HEK293 (cell line): ENCODE results near the gene DOK7.

ENCODE experiments used
- CTCF ChIA-PET: fragments of 350-600 bp; formaldehyde crosslinking; extraction: SDS; loops from one replicate; lab custom pipeline; 2021; ENCODE audit warnings: antibody characterized with exemption; lab: Yijun Ruan, JAX
- POLR2A ChIA-PET: fragments of 300-600 bp; formaldehyde crosslinking; extraction: SDS; loops from one replicate; lab custom pipeline; 2020; ENCODE audit warnings: antibody characterized with exemption, inconsistent platforms; lab: Yijun Ruan, JAX
- H3K27ac ChIP-seq: fragments of 200-500 bp; sonication (Bioruptor generic); 2 replicates; pipeline ENCODE4 v1.5.1; 2014; ENCODE audit warnings: low read depth, low read length, control low read depth, inconsistent platforms; ENCODE audit errors: extremely low read depth
- H3K36me3 ChIP-seq, 2 experiments: fragments of 200-500 bp in 1 of 2; sonication (Bioruptor generic) in 1 of 2; 1 replicate in 1 of 2; 2 replicates in 1 of 2; pipeline ENCODE4 v1.5.1; 2014 to 2017; ENCODE audit warnings: inconsistent platforms in 2 of 2, low read length in 2 of 2; ENCODE audit not compliant: control insufficient read depth in 2 of 2, insufficient read depth in 1 of 2
- H3K4me1 ChIP-seq: fragments of 200-500 bp; sonication (Bioruptor generic); 2 replicates; pipeline ENCODE4 v1.5.1; 2014; ENCODE audit warnings: mild to moderate bottlenecking, low read length, inconsistent platforms; ENCODE audit not compliant: control insufficient read depth, insufficient read depth
- H3K4me3 ChIP-seq: 2 replicates; pipeline ENCODE4 v1.5.1; 2011; ENCODE audit warnings: low read depth, mild to moderate bottlenecking, control low read depth, low read length, moderate library complexity
- H3K9me3 ChIP-seq: fragments of 200-500 bp; sonication (Bioruptor generic); 2 replicates; pipeline ENCODE4 v1.5.1; 2014; ENCODE audit warnings: low read depth, low read length, inconsistent platforms; ENCODE audit not compliant: control insufficient read depth, insufficient read depth
- GLIS1 ChIP-seq: fragments of 450-650 bp; formaldehyde crosslinking; IDR thresholded peaks from 2 replicates; pipeline ENCODE4 v1.5.1; 2016; ENCODE audit warnings: missing biosample characterization, missing genetic modification characterization
- GLIS2 ChIP-seq: fragments of 450-650 bp; formaldehyde crosslinking; IDR thresholded peaks from 2 replicates; pipeline ENCODE4 v1.5.1; 2016; ENCODE audit warnings: missing biosample characterization, missing genetic modification characterization
- REPIN1 ChIP-seq: fragments of 450-650 bp; formaldehyde crosslinking; IDR thresholded peaks from 2 replicates; pipeline ENCODE4 v1.5.1; 2017; ENCODE audit warnings: missing biosample characterization, missing genetic modification characterization, low read depth
- ZBTB21 ChIP-seq: fragments of 450-650 bp; formaldehyde crosslinking; IDR thresholded peaks from 2 replicates; pipeline ENCODE4 v1.5.1; 2017; ENCODE audit warnings: missing biosample characterization, missing genetic modification characterization
- ZNF112 ChIP-seq: fragments of 450-650 bp; formaldehyde crosslinking; IDR thresholded peaks from 2 replicates; pipeline ENCODE4 v1.5.0; 2017; ENCODE audit warnings: missing biosample characterization, missing genetic modification characterization
- ZNF132 ChIP-seq: fragments of 450-650 bp; formaldehyde crosslinking; IDR thresholded peaks from 2 replicates; pipeline ENCODE4 v1.5.1; 2017; ENCODE audit warnings: missing biosample characterization, missing genetic modification characterization, borderline replicate concordance
- ZNF174 ChIP-seq: fragments of 450-650 bp; formaldehyde crosslinking; IDR thresholded peaks from 2 replicates; pipeline ENCODE4 v1.5.0; 2017; ENCODE audit warnings: missing biosample characterization, mild to moderate bottlenecking, missing genetic modification characterization
- ZNF239 ChIP-seq: fragments of 450-650 bp; formaldehyde crosslinking; IDR thresholded peaks from 2 replicates; pipeline ENCODE4 v1.5.1; 2016; ENCODE audit warnings: missing biosample characterization, missing genetic modification characterization
- ZNF341 ChIP-seq: fragments of 450-650 bp; formaldehyde crosslinking; IDR thresholded peaks from 2 replicates; pipeline ENCODE4; 2016; ENCODE audit warnings: low read depth, missing biosample characterization, missing genetic modification characterization
- ZNF664 ChIP-seq: fragments of 450-650 bp; formaldehyde crosslinking; IDR thresholded peaks from 2 replicates; pipeline ENCODE4 v1.5.1; 2016; ENCODE audit warnings: missing biosample characterization, missing genetic modification characterization
- TF ChIP-seq, protein P1 (sequence below): fragments of 450-650 bp; formaldehyde crosslinking; IDR thresholded peaks from 2 replicates; pipeline ENCODE4 v1.5.1; 2017; ENCODE audit warnings: missing biosample characterization, missing genetic modification characterization
- TF ChIP-seq, protein P2 (sequence below): fragments of 450-650 bp; formaldehyde crosslinking; IDR thresholded peaks from 2 replicates; pipeline ENCODE4 v1.5.1; 2016; ENCODE audit warnings: missing biosample characterization, missing genetic modification characterization
- TF ChIP-seq, protein P3 (sequence below): fragments of 450-650 bp; formaldehyde crosslinking; IDR thresholded peaks from 2 replicates; pipeline ENCODE4 v1.5.1; 2016; ENCODE audit warnings: missing biosample characterization, missing genetic modification characterization

The DOK7 gene

DNA sequence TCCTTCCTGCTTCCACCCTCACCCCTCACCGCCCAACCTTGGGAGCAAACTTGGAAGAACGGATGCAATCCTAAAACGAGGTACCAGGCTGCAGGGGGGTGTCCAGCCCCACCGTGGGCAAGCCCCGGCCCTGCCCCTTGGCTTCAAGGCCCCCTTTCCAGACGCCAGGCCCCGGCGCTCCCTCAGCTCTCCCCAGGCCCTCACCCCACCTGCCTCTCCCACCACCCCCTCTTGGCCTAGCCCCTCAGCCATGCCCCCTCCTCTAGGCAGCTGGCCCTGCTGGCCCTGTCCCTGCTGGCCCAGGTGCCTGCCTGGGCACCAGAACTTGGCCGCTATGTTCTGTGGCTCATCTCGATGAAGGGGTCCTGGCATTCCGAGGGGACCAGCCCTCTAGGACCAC lies 35.3 kb downstream of the DOK7 start:
- Histone ChIP-seq H3K27ac (no peak overlapping the region), H3K4me3 (no peak overlapping the region), H3K36me3 (peaks cover 0 to 12% of the 10 kb centered on the region in 2 experiments; a peak in 1 of 3 replicates), H3K9me3 (no peaks in the 10 kb centered on the region), H3K4me1 (no peaks in the 10 kb centered on the region)
- POLR2A ChIA-PET, result no interaction called here
- CTCF ChIA-PET, result no interaction called here
- TF ChIP-seq, protein P1, sequence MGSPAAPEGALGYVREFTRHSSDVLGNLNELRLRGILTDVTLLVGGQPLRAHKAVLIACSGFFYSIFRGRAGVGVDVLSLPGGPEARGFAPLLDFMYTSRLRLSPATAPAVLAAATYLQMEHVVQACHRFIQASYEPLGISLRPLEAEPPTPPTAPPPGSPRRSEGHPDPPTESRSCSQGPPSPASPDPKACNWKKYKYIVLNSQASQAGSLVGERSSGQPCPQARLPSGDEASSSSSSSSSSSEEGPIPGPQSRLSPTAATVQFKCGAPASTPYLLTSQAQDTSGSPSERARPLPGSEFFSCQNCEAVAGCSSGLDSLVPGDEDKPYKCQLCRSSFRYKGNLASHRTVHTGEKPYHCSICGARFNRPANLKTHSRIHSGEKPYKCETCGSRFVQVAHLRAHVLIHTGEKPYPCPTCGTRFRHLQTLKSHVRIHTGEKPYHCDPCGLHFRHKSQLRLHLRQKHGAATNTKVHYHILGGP, result no peak
- TF ChIP-seq, protein P2, sequence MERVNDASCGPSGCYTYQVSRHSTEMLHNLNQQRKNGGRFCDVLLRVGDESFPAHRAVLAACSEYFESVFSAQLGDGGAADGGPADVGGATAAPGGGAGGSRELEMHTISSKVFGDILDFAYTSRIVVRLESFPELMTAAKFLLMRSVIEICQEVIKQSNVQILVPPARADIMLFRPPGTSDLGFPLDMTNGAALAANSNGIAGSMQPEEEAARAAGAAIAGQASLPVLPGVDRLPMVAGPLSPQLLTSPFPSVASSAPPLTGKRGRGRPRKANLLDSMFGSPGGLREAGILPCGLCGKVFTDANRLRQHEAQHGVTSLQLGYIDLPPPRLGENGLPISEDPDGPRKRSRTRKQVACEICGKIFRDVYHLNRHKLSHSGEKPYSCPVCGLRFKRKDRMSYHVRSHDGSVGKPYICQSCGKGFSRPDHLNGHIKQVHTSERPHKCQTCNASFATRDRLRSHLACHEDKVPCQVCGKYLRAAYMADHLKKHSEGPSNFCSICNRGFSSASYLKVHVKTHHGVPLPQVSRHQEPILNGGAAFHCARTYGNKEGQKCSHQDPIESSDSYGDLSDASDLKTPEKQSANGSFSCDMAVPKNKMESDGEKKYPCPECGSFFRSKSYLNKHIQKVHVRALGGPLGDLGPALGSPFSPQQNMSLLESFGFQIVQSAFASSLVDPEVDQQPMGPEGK (tag by site-specific recombination), result 0 out of 2 replicates have a peak, but pooled peaks have one; percentile 20

DNA sequence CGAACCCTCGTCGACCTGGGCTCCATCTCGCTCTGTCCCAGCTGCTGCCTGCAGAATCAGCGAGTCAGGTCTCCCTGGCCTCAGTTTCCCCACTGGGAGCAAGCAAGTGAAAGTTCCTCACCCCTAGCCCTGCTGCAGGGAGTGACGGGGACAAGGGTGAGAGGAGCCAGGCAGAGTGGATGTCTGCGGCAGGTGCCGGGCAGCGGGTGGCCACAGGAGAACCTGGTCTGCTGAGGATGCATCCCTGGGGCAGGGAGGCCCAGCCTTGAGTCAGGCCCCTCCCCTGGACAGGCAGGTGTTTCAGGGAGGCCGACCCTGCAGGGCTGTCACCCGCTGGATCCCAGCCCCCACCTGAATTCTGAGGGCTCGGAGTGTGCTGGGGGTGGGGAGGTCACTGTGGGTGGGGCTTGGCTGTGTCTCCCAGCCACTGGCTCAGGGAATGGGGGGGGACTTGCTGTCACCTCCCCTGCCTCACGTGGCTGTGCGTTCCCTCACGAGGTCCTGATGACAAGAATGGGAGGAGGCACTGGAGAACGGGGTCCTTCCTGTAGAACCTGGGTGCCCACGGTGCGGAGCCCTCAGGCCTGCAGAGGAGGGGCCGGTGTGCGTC lies 35.9 kb downstream of the DOK7 start:
- Histone ChIP-seq H3K9me3 (no peaks in the 10 kb centered on the region), H3K36me3 (peaks cover 0 to 18% of the 10 kb centered on the region in 2 experiments; a peak in 1 of 3 replicates), H3K4me1 (no peaks in the 10 kb centered on the region), H3K4me3 (no peak overlapping the region), H3K27ac (no peak overlapping the region)
- TF ChIP-seq GLIS1 (tag by site-specific recombination) (peak; percentile 14; the same call in 1 of the 2 replicates), ZNF664 (tag by site-specific recombination) (no peak)
- CTCF ChIA-PET, result no interaction called here
- POLR2A ChIA-PET, result interaction anchor here (0.6 kb wide), 1 partner anchor 37 kb away, joined by 3 read pairs; no protein-coding TSS in a partner anchor

DNA sequence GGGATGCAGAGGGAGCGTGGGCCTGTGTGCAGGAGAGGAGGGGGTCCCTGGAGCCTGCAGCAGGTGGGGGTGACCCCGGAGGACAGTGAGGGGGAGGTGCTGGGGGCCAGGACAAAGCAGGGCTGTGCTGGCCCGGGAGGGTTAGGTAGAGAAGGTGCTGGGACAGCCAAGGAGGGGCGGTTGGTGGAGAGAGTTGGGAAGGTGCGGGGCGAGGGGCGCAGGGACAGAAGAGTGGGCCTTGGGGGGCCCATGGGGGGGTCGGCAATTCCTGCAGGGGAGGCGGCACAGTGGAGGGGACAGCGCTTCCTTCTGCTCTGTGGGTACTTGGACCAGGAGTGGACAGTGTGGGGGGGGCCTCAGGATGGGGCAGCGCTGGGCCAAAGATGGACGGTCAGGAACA lies 36.6 kb downstream of the DOK7 start:
- Histone ChIP-seq H3K4me1 (no peaks in the 10 kb centered on the region), H3K4me3 (no peak overlapping the region), H3K36me3 (peaks cover 0 to 20% of the 10 kb centered on the region in 2 experiments; a peak in 1 of 3 replicates), H3K27ac (no peak overlapping the region), H3K9me3 (no peaks in the 10 kb centered on the region)
- peak; percentile 55 for TF ChIP-seq ZNF341
- TF ChIP-seq ZNF132 (tag by site-specific recombination), result no peak
- TF ChIP-seq, protein P2 (tag by site-specific recombination), result 0 out of 2 replicates have a peak, but pooled peaks have one; percentile 33
- TF ChIP-seq, protein P3, sequence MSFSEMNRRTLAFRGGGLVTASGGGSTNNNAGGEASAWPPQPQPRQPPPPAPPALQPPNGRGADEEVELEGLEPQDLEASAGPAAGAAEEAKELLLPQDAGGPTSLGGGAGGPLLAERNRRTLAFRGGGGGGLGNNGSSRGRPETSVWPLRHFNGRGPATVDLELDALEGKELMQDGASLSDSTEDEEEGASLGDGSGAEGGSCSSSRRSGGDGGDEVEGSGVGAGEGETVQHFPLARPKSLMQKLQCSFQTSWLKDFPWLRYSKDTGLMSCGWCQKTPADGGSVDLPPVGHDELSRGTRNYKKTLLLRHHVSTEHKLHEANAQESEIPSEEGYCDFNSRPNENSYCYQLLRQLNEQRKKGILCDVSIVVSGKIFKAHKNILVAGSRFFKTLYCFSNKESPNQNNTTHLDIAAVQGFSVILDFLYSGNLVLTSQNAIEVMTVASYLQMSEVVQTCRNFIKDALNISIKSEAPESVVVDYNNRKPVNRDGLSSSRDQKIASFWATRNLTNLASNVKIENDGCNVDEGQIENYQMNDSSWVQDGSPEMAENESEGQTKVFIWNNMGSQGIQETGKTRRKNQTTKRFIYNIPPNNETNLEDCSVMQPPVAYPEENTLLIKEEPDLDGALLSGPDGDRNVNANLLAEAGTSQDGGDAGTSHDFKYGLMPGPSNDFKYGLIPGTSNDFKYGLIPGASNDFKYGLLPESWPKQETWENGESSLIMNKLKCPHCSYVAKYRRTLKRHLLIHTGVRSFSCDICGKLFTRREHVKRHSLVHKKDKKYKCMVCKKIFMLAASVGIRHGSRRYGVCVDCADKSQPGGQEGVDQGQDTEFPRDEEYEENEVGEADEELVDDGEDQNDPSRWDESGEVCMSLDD (tag by site-specific recombination), result peak; percentile 29; the same call in 1 of the 2 replicates
- TF ChIP-seq GLIS2 (tag by site-specific recombination), result peak; percentile 39; the same call in 1 of the 2 replicates
- TF ChIP-seq ZNF174 (tag by site-specific recombination), result no peak
- no peak for TF ChIP-seq ZBTB21 (tag by site-specific recombination)
- TF ChIP-seq REPIN1 (tag by site-specific recombination), result no peak
- no peak for TF ChIP-seq ZNF112
- no peak for TF ChIP-seq ZNF239 (tag by site-specific recombination)
- ChIA-PET POLR2A (interaction anchor here (0.6 kb wide), 1 partner anchor 38 kb away, joined by 3 read pairs; no protein-coding TSS in a partner anchor), CTCF (interaction anchor here (1.1 kb wide), 1 partner anchor 19 kb away, joined by 5 read pairs; no protein-coding TSS in a partner anchor)
